ENCODE data around the gene AAGAB. TPM values are rescaled to one million over a fixed set of nuclear protein-coding genes. Genes with fewer than 3 reads are reported as not detected.

The AAGAB gene
- total and polyA plus RNA-seq, 2 donors (not counting 1 experiment from before 2014, with no cell fraction given): 9.4 to 25.0 TPM

DNA sequence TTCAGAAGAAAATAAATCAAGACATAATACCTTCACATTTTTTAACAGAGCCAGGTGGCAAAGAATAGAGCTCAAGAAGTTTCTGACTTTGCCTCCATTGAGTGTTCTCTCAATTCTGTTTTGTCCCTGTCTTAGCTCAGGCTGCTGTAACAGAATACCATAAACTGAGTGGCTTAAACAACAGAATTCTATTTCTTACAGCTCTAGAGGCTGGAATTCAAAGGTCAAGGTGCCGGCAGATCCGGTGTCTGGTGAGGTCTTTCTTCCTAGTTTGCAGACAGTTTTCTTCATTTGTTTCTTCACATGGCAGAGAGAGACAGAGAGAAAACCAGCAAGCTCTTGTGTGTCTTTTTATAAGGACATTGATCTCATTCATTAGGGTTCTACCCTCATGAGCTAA lies 25.8 kb upstream of the AAGAB start:
- peaks cover 0 to 2% (median 0%) of the 10 kb centered on the region in 4 experiments for H3K27me3 ChIP-seq (replicated peaks in 1 of 4; ENCODE audit: control extremely low read depth in 1 of 4, control insufficient read depth in 3 of 4, insufficient read depth in 4 of 4, low read length in 3 of 4)
- no peak overlapping the region for H3K9ac ChIP-seq (ENCODE audit: low read length)
- ChIA-PET CTCF (no interaction called here), POLR2A (no interaction called here)
- DNase-seq: no peak
- H2AFZ ChIP-seq (ENCODE audit: insufficient read depth, low read depth, low read length, poor library complexity, severe bottlenecking): no peak overlapping the region
- no CpG with 5 or more reads among the region's 2 CpGs for WGBS (ENCODE audit: insufficient coverage)
- no peak overlapping the region for H3K4me3 ChIP-seq (ENCODE audit: control extremely low read depth in 1 of 5, extremely low read depth in 1 of 5, insufficient read depth in 1 of 5, low read depth in 2 of 5, low read length in 4 of 5)
- Mint-ChIP-seq H3K4me1 (no peaks in the 10 kb centered on the region), H3K4me3 (no peak overlapping the region), H3K27ac (no peak overlapping the region), H3K9me3 (ENCODE audit: insufficient read depth) (no peaks in the 10 kb centered on the region), H3K27me3 (peaks cover 13% of the 10 kb centered on the region)
- no peaks in the 10 kb centered on the region for H3K9me3 ChIP-seq (ENCODE audit: control extremely low read depth in 1 of 3, control insufficient read depth in 2 of 3, insufficient read depth in 1 of 3, low read length in 2 of 3)
- no peaks in the 10 kb centered on the region for H4K20me1 ChIP-seq (ENCODE audit: control insufficient read depth, insufficient read depth, low read length, poor library complexity, severe bottlenecking)
- intact Hi-C loops (cut with micrococcal nuclease): no loop called here
- H3K4me2 ChIP-seq (replicated peaks; ENCODE audit: low read depth, low read length, poor library complexity, severe bottlenecking): no peak overlapping the region
- no peaks in the 10 kb centered on the region for H3K36me3 ChIP-seq (replicated peaks in 1 of 2; ENCODE audit: control extremely low read depth in 1 of 2, control insufficient read depth in 1 of 2, extremely low read depth in 1 of 2, insufficient read depth in 2 of 2, low read length in 1 of 2)
- no peak for TF ChIP-seq EZH2 (IDR thresholded peaks at IDR 0.05; ENCODE audit: borderline replicate concordance, insufficient read depth, low read depth, low read length, poor library complexity, severe bottlenecking)
- TF ChIP-seq, protein P1, sequence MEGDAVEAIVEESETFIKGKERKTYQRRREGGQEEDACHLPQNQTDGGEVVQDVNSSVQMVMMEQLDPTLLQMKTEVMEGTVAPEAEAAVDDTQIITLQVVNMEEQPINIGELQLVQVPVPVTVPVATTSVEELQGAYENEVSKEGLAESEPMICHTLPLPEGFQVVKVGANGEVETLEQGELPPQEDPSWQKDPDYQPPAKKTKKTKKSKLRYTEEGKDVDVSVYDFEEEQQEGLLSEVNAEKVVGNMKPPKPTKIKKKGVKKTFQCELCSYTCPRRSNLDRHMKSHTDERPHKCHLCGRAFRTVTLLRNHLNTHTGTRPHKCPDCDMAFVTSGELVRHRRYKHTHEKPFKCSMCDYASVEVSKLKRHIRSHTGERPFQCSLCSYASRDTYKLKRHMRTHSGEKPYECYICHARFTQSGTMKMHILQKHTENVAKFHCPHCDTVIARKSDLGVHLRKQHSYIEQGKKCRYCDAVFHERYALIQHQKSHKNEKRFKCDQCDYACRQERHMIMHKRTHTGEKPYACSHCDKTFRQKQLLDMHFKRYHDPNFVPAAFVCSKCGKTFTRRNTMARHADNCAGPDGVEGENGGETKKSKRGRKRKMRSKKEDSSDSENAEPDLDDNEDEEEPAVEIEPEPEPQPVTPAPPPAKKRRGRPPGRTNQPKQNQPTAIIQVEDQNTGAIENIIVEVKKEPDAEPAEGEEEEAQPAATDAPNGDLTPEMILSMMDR (IDR thresholded peaks at IDR 0.05): no peak
- H3K4me1 ChIP-seq (ENCODE audit: control insufficient read depth in 2 of 2, insufficient read depth in 2 of 2, low read length in 2 of 2): no peaks in the 10 kb centered on the region
- no peak for ATAC-seq (ENCODE audit: low read depth)
- no peaks in the 10 kb centered on the region for H3K79me2 ChIP-seq (ENCODE audit: control insufficient read depth, insufficient read depth, low read length)
- H3K27ac ChIP-seq (ENCODE audit: low read length in 2 of 2): no peak overlapping the region

DNA sequence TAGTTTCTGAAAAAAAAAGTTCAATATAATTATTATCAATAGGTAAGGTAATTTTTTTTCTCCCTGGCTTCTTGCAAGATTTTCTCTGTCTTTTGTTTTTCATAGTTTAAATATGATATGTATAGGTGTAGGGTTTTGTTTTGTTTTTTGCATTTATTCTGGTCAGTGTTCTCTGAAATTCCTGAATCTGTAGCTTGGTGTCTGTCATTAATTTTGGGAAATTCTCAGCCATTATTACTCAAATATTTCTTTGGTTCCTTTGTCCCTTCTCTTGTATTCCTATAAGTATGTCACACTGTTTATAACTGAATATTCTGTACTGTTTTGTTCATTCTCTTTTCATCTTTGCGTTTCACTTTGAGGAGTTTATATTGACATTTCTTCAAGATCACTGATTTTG lies 22.2 kb upstream of the AAGAB start:
- no peak overlapping the region for H3K27ac ChIP-seq (ENCODE audit: low read length in 2 of 2)
- ATAC-seq (ENCODE audit: low read depth): no peak
- H3K27ac Mint-ChIP-seq: no peak overlapping the region
- ChIA-PET CTCF (no interaction called here), POLR2A (no interaction called here)
- no peak overlapping the region for H3K9ac ChIP-seq (ENCODE audit: low read length)
- intact Hi-C loops (cut with micrococcal nuclease): no loop called here
- H3K27me3 ChIP-seq (replicated peaks in 1 of 4; ENCODE audit: control extremely low read depth in 1 of 4, control insufficient read depth in 3 of 4, insufficient read depth in 4 of 4, low read length in 3 of 4): peaks cover 0 to 2% (median 0%) of the 10 kb centered on the region in 4 experiments
- H3K79me2 ChIP-seq (ENCODE audit: control insufficient read depth, insufficient read depth, low read length): no peaks in the 10 kb centered on the region
- H3K9me3 ChIP-seq (ENCODE audit: control extremely low read depth in 1 of 3, control insufficient read depth in 2 of 3, insufficient read depth in 1 of 3, low read length in 2 of 3): peaks cover 7 to 15% (median 9%) of the 10 kb centered on the region in 3 donors
- no peak overlapping the region for H3K4me3 ChIP-seq (ENCODE audit: control extremely low read depth in 1 of 5, extremely low read depth in 1 of 5, insufficient read depth in 1 of 5, low read depth in 2 of 5, low read length in 4 of 5)
- TF ChIP-seq EZH2 (IDR thresholded peaks at IDR 0.05; ENCODE audit: borderline replicate concordance, insufficient read depth, low read depth, low read length, poor library complexity, severe bottlenecking): no peak
- TF ChIP-seq, protein P1 (IDR thresholded peaks at IDR 0.05): no peak
- H3K4me2 ChIP-seq (replicated peaks; ENCODE audit: low read depth, low read length, poor library complexity, severe bottlenecking): no peak overlapping the region
- WGBS (ENCODE audit: insufficient coverage): no CpG with 5 or more reads among the region's 1 CpG
- peaks cover 18% of the 10 kb centered on the region for H3K27me3 Mint-ChIP-seq
- no peak overlapping the region for H2AFZ ChIP-seq (ENCODE audit: insufficient read depth, low read depth, low read length, poor library complexity, severe bottlenecking)
- no peaks in the 10 kb centered on the region for H3K36me3 ChIP-seq (replicated peaks in 1 of 2; ENCODE audit: control extremely low read depth in 1 of 2, control insufficient read depth in 1 of 2, extremely low read depth in 1 of 2, insufficient read depth in 2 of 2, low read length in 1 of 2)
- H3K4me1 ChIP-seq (ENCODE audit: control insufficient read depth in 2 of 2, insufficient read depth in 2 of 2, low read length in 2 of 2): no peaks in the 10 kb centered on the region
- no peak for DNase-seq
- peaks cover 11% of the 10 kb centered on the region for H3K9me3 Mint-ChIP-seq (ENCODE audit: insufficient read depth)
- no peak overlapping the region for H3K4me3 Mint-ChIP-seq
- H4K20me1 ChIP-seq (ENCODE audit: control insufficient read depth, insufficient read depth, low read length, poor library complexity, severe bottlenecking): no peaks in the 10 kb centered on the region
- no peaks in the 10 kb centered on the region for H3K4me1 Mint-ChIP-seq

Data from B cell (primary cell).